B cell (primary cell): ENCODE measurements around the gene USP6. TPM values are rescaled to one million over a fixed set of nuclear protein-coding genes. Genes with fewer than 3 reads are reported as not detected.
A peak's percentile ranks its signal among the peaks of the same experiment; 100 is the strongest.
"Not testable (repeated sequence)": the region's sequence is repeated elsewhere in the genome, so short reads cannot be mapped to it uniquely, and the experiment has no call there.

Source experiments
- ATAC-seq: fragments of 200-7000 bp; cut with Tn5 transposase; one replicate; pipeline ENCODE4 v1.10.0; 2021; ENCODE audit warnings: low read depth, mild to moderate bottlenecking, moderate number of reproducible peaks, moderate library complexity
- CTCF ChIA-PET: fragments of 350-600 bp; sonication (Branson Sonifier 250); formaldehyde crosslinking; loops from one replicate; lab custom pipeline; 2021; ENCODE audit warnings: antibody characterized with exemption, inconsistent platforms; lab: Charles Lee
- POLR2A ChIA-PET: fragments of 350-600 bp; sonication (Branson Sonifier 250); formaldehyde crosslinking; loops from one replicate; lab custom pipeline; 2021; ENCODE audit warnings: antibody characterized with exemption; lab: Charles Lee
- DNase-seq: peaks from one replicate; pipeline ENCODE4 v3.0.0; 2013
- H2AFZ ChIP-seq: 2 replicates; pipeline ENCODE4 v1.6.1; 2012; ENCODE audit warnings: mild to moderate bottlenecking, low read depth, low read length; ENCODE audit not compliant: insufficient read depth, poor library complexity, severe bottlenecking
- H3K27ac ChIP-seq, 2 donors: 1 replicate in 1 of 2; 2 replicates in 1 of 2; pipeline ENCODE4 v1.5.1; 2012 to 2013; ENCODE audit warnings: low read length in 2 of 2, mild to moderate bottlenecking in 2 of 2, moderate library complexity in 1 of 2
- H3K27me3 ChIP-seq, 4 experiments: fragments of 200-600 bp in 1 of 4; sonication (generic) in 1 of 4; replicated peaks in 1 of 4; 1 replicate in 2 of 4; 2 replicates in 2 of 4; pipeline versions ENCODE4 v1.6.1 to v1.7.0; 2013 to 2016; ENCODE audit warnings: low read length in 3 of 4, mild to moderate bottlenecking in 2 of 4, mixed read lengths in 1 of 4, moderate library complexity in 1 of 4; ENCODE audit not compliant: insufficient read depth in 4 of 4, control insufficient read depth in 3 of 4; ENCODE audit errors: control extremely low read depth in 1 of 4
- H3K36me3 ChIP-seq, 2 experiments: replicated peaks in 1 of 2; 1 replicate in 1 of 2; 2 replicates in 1 of 2; pipeline versions ENCODE4 v1.6.1 to v1.7.1; 2013; ENCODE audit warnings: low read length in 1 of 2; ENCODE audit not compliant: insufficient read depth in 2 of 2, control insufficient read depth in 1 of 2; ENCODE audit errors: control extremely low read depth in 1 of 2, extremely low read depth in 1 of 2
- H3K4me1 ChIP-seq, 2 donors: fragments of 200-600 bp in 1 of 2; sonication (generic) in 1 of 2; 1 replicate in 1 of 2; 2 replicates in 1 of 2; pipeline versions ENCODE4 v1.5.1 to v1.6.1; 2013 to 2017; ENCODE audit warnings: low read length in 2 of 2; ENCODE audit not compliant: control insufficient read depth in 2 of 2, insufficient read depth in 2 of 2
- H3K4me2 ChIP-seq: replicated peaks from 2 replicates; pipeline ENCODE3; 2012; ENCODE audit warnings: mild to moderate bottlenecking, low read depth, low read length; ENCODE audit not compliant: poor library complexity, severe bottlenecking
- H3K4me3 ChIP-seq, 5 experiments: fragments of 200-600 bp in 1 of 5; sonication (generic) in 1 of 5; 1 replicate in 3 of 5; 2 replicates in 2 of 5; pipeline versions ENCODE4 v1.5.1 to v1.7.0; 2011 to 2016; ENCODE audit warnings: low read length in 4 of 5, mild to moderate bottlenecking in 4 of 5, low read depth in 2 of 5, control low read depth in 1 of 5, moderate library complexity in 1 of 5; ENCODE audit not compliant: insufficient read depth in 1 of 5; ENCODE audit errors: control extremely low read depth in 1 of 5, extremely low read depth in 1 of 5
- H3K79me2 ChIP-seq: fragments of 200-600 bp; sonication (generic); one replicate; pipeline ENCODE4 v1.6.0; 2016; ENCODE audit warnings: low read length; ENCODE audit not compliant: control insufficient read depth, insufficient read depth
- H3K9ac ChIP-seq: fragments of 200-600 bp; sonication (generic); 2 replicates; pipeline ENCODE4 v1.6.1; 2017; ENCODE audit warnings: mild to moderate bottlenecking, low read length, moderate library complexity
- H3K9me3 ChIP-seq, 3 donors: one replicate each; pipeline versions ENCODE4 v1.6.1 to v1.7.1; 2013; ENCODE audit warnings: low read length in 2 of 3; ENCODE audit not compliant: control insufficient read depth in 2 of 3, insufficient read depth in 1 of 3; ENCODE audit errors: control extremely low read depth in 1 of 3
- H4K20me1 ChIP-seq: 2 replicates; pipeline ENCODE4 v1.6.0; 2012; ENCODE audit warnings: mild to moderate bottlenecking, low read length; ENCODE audit not compliant: insufficient read depth, control insufficient read depth, poor library complexity, severe bottlenecking
- H3K27ac Mint-ChIP-seq: one replicate; pipeline ENCODE4 v1.8.0; 2021; ENCODE audit warnings: mixed read lengths
- H3K27me3 Mint-ChIP-seq: one replicate; pipeline ENCODE4 v1.8.0; 2021; ENCODE audit warnings: mixed read lengths
- H3K4me1 Mint-ChIP-seq: one replicate; pipeline ENCODE4 v1.8.0; 2021; ENCODE audit warnings: mixed read lengths
- H3K4me3 Mint-ChIP-seq: one replicate; pipeline ENCODE4 v1.8.0; 2021; ENCODE audit warnings: mixed read lengths
- H3K9me3 Mint-ChIP-seq: one replicate; pipeline ENCODE4 v1.8.0; 2022; ENCODE audit warnings: mixed read lengths; ENCODE audit not compliant: insufficient read depth
- EZH2 ChIP-seq: IDR thresholded peaks from 2 replicates; pipeline ENCODE4 v1.6.1; 2012; ENCODE audit warnings: borderline replicate concordance, low read depth, mild to moderate bottlenecking, moderate library complexity, low read length; ENCODE audit not compliant: insufficient read depth, poor library complexity, severe bottlenecking
- WGBS: methylation state at CpG from one replicate; pipeline ENCODE4 v1.1.5; 2013; ENCODE audit warnings: missing lambda C conversion rate; ENCODE audit not compliant: insufficient coverage; 5-methylcytosine and 5-hydroxymethylcytosine counted together
- intact Hi-C: fragments of 100-400 bp; cut with micrococcal nuclease; formaldehyde crosslinking; loops from one replicate; pipeline ENCODE4 v1.10.0; 2022
- polyA plus RNA-seq: library from polyadenylated mRNA; depleted of rRNA; stranded (reverse); fragments of >200 nt; gene quantifications from 2 replicates; pipeline ENCODE4 v1.2.3, GENCODE V29; 2012
- total RNA-seq, 2 donors: library from RNA; stranded (reverse); fragments of 120-200 nt in 1 of 2; gene quantifications; 1 replicate in 1 of 2; 2 replicates in 1 of 2; pipeline versions ENCODE4 v1.2.3 to v1.2.4, GENCODE V29; 2013 to 2022
- TF ChIP-seq, protein P1 (sequence below): fragments of 200-600 bp; IDR thresholded peaks from one replicate; pipeline ENCODE4 v1.8.0; 2022; ENCODE audit warnings: antibody characterized with exemption, mild to moderate bottlenecking

USP6 gene
- total and polyA plus RNA-seq, 2 donors (not counting 1 experiment from before 2014, with no cell fraction given) = 0.36 to 0.47 TPM

DNA sequence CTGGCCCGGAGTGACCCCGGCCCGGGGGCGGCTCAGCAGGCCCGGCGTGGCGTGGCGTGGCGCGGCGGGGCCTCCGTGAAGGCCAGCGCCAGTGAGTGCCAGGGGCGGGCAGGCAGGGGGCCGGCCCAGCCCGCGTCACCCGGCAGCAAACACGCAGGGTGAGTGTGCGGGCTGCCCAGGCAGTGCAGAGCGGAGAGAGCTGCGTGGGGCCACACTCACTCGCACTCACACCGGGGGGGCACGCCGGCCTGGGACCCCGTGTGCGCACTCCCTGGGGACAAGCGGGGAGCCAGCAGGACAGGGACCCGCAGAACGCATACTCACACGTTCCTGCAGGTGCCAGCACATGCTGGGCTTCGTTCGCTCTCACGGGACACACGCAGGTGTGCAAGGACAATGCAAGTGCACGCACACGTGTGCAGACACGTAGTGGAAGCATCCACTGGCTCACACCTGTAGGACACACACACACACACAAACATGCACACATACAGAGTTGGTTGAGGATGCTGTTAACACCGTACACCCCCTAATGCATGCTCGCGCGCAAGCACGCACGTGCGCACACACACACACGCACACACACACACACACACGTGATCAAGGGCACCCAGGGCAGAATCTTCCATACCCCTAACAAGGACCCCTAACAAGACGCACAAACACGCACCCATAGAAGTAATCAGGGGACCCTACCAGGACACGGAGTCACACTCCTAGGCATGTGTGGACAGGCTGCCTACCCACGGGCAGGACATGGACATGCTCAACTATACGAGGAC, 7.7 kb downstream of the USP6 start:
- ATAC-seq (no peak), DNase-seq (no peak)
- Histone ChIP-seq H4K20me1 (no peaks in the 10 kb centered on the region), H3K79me2 (no peaks in the 10 kb centered on the region), H3K9ac (no peak overlapping the region), H3K36me3 (no peaks in the 10 kb centered on the region), H3K27ac (no peak overlapping the region), H3K4me2 (peak overlapping the region; percentile 85), H2AFZ (no peak overlapping the region), H3K27me3 (peaks cover 0 to 14% (median 6%) of the 10 kb centered on the region in 4 experiments), H3K4me1 (peaks cover 7 to 10% of the 10 kb centered on the region in 2 donors), H3K9me3 (peaks cover 0 to 12% (median 0%) of the 10 kb centered on the region in 3 donors), H3K4me3 (peak overlapping the region in 2 of 5 experiments; percentile 45 to 54)
- H3K9me3 Mint-ChIP-seq = no peaks in the 10 kb centered on the region
- POLR2A ChIA-PET = no interaction called here
- TF ChIP-seq EZH2 = no peak
- TF ChIP-seq, protein P1, sequence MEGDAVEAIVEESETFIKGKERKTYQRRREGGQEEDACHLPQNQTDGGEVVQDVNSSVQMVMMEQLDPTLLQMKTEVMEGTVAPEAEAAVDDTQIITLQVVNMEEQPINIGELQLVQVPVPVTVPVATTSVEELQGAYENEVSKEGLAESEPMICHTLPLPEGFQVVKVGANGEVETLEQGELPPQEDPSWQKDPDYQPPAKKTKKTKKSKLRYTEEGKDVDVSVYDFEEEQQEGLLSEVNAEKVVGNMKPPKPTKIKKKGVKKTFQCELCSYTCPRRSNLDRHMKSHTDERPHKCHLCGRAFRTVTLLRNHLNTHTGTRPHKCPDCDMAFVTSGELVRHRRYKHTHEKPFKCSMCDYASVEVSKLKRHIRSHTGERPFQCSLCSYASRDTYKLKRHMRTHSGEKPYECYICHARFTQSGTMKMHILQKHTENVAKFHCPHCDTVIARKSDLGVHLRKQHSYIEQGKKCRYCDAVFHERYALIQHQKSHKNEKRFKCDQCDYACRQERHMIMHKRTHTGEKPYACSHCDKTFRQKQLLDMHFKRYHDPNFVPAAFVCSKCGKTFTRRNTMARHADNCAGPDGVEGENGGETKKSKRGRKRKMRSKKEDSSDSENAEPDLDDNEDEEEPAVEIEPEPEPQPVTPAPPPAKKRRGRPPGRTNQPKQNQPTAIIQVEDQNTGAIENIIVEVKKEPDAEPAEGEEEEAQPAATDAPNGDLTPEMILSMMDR = no peak
- peak overlapping the region; percentile 48 for H3K4me3 Mint-ChIP-seq
- H3K27me3 Mint-ChIP-seq = peaks cover 38% of the 10 kb centered on the region
- no peak overlapping the region for H3K27ac Mint-ChIP-seq
- WGBS = 59% methylated on average over 49 of the region's 53 CpGs
- CTCF ChIA-PET = no interaction called here
- peaks cover 11% of the 10 kb centered on the region for H3K4me1 Mint-ChIP-seq
- intact Hi-C loops = no loop called here

DNA sequence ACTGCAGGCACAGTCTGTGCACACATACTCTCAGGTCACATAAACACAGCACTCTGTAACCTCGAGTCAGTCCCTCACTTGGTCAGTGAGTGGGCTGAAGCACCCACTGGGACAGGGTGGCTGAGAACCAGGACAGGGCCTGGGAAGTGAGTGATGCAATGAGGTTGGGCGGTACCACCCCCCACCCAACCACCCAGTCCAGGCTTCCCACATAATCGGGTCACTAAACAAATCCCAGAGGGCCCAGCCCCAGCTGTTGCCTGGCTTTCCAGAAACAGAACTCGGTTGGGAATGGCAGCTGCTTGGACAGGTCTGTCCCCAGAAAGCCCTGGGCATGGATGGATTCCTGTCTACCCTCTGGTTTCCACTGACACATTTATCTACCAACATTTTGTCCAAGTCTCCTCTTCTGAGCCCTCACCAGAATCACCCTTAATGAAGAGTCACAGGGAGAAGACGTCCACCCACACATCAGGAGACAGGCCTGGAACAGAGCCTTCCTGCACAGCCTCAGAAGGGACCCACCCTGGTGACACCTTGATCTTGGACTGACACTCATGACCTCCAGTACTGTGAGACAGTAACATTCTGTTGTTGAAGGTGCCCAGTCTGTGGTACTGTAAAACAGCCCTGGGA, 8.4 kb downstream of the USP6 start:
- H2AFZ ChIP-seq, H3K4me1 ChIP-seq, H3K9me3 Mint-ChIP-seq, DNase-seq, H3K4me2 ChIP-seq, H3K9ac ChIP-seq, intact Hi-C loops, H3K27ac ChIP-seq, H3K9me3 ChIP-seq, POLR2A ChIA-PET, H4K20me1 ChIP-seq, H3K4me3 ChIP-seq, H3K79me2 ChIP-seq, H3K27ac Mint-ChIP-seq, H3K36me3 ChIP-seq, ATAC-seq: not testable (repeated sequence)
- H3K4me1 Mint-ChIP-seq = peaks cover 11% of the 10 kb centered on the region
- CTCF ChIA-PET = interaction anchor here (1.0 kb wide), 1 partner anchor 107 kb away, joined by 3 read pairs; no protein-coding TSS in a partner anchor
- peak overlapping the region; percentile 48 for H3K4me3 Mint-ChIP-seq
- peaks cover 35% of the 10 kb centered on the region for H3K27me3 Mint-ChIP-seq
- 77% methylated on average over 2 of the region's 5 CpGs for WGBS
- peaks cover 0 to 14% (median 6%) of the 10 kb centered on the region in 4 experiments for H3K27me3 ChIP-seq

DNA sequence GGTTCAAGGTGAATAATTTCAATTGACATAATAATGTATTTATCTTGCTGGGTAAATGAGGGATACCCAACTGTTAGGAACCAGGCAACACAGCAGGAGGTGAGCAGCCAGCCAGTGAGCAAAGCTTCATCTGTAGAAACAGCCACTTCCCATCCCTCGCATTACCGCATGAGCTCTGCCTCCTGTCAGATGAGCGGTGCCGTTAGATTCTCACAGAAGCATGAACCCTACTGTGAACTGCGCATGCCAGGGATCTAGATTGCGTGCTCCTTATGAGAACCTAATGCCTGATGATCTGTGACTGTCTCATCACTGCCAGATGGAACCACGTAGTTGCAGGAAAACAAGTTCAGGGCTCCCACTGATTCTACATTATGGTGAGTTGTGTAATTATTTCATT, 9.1 kb downstream of the USP6 start:
- H3K9me3 Mint-ChIP-seq = not testable (repeated sequence)
- CTCF ChIA-PET = interaction anchor here (1.0 kb wide), 1 partner anchor 108 kb away, joined by 3 read pairs; no protein-coding TSS in a partner anchor

More for the DNA sequence above, 9.1 kb downstream of the USP6 start:
- H2AFZ ChIP-seq, intact Hi-C loops, ATAC-seq, POLR2A ChIA-PET, H3K27ac ChIP-seq, H3K4me3 Mint-ChIP-seq, H3K9me3 ChIP-seq, H3K4me2 ChIP-seq, H4K20me1 ChIP-seq, DNase-seq, H3K79me2 ChIP-seq, H3K36me3 ChIP-seq, H3K4me1 ChIP-seq, H3K27ac Mint-ChIP-seq, H3K4me3 ChIP-seq, H3K9ac ChIP-seq: not testable (repeated sequence)
- H3K27me3 ChIP-seq = peaks cover 0 to 14% (median 6%) of the 10 kb centered on the region in 4 experiments
- peaks cover 35% of the 10 kb centered on the region for H3K27me3 Mint-ChIP-seq
- H3K4me1 Mint-ChIP-seq = peaks cover 11% of the 10 kb centered on the region
- WGBS = 100% methylated on average over 3 of the region's 7 CpGs
